H9 (cell line): ENCODE measurements around the gene ZBTB7A. TPM values are rescaled to one million over a fixed set of nuclear protein-coding genes. Genes with fewer than 3 reads are reported as not detected.

Experiments
- DNase-seq: peaks from one replicate; pipeline ENCODE4 v3.0.0-alpha.2; 2017
- H2AFZ ChIP-seq: one replicate; pipeline ENCODE4 v1.6.1; 2013; ENCODE audit warnings: mild to moderate bottlenecking, low read length, control low read depth, moderate library complexity
- H2AK5ac ChIP-seq: 2 replicates; pipeline ENCODE4 v1.6.1; 2013; ENCODE audit warnings: low read length, control low read depth, mixed read lengths; ENCODE audit not compliant: insufficient read length
- H2BK120ac ChIP-seq: one replicate; pipeline ENCODE4 v1.6.1; 2013; ENCODE audit warnings: low read depth, mild to moderate bottlenecking, low read length, control low read depth, inconsistent platforms; ENCODE audit not compliant: poor library complexity, severe bottlenecking
- H2BK12ac ChIP-seq: 2 replicates; pipeline ENCODE4 v1.6.1; 2013; ENCODE audit warnings: low read length, control low read depth, mixed read lengths, low read depth; ENCODE audit not compliant: insufficient read length
- H2BK15ac ChIP-seq: 2 replicates; pipeline ENCODE4 v1.6.1; 2013; ENCODE audit warnings: low read depth, low read length, control low read depth
- H2BK20ac ChIP-seq: one replicate; pipeline ENCODE4 v1.6.1; 2013; ENCODE audit warnings: low read depth, mild to moderate bottlenecking, low read length, control low read depth, inconsistent platforms; ENCODE audit not compliant: poor library complexity, severe bottlenecking
- H2BK5ac ChIP-seq: 2 replicates; pipeline ENCODE4 v1.6.1; 2013; ENCODE audit warnings: low read length, control low read depth, mixed read lengths; ENCODE audit not compliant: insufficient read length
- H3K14ac ChIP-seq: 2 replicates; pipeline ENCODE4 v1.6.1; 2013; ENCODE audit warnings: low read length, control low read depth; ENCODE audit not compliant: insufficient read depth
- H3K18ac ChIP-seq: 2 replicates; pipeline ENCODE4 v1.6.1; 2013; ENCODE audit warnings: low read depth, mild to moderate bottlenecking, mixed read lengths, low read length, control low read depth; ENCODE audit not compliant: insufficient read length
- H3K23ac ChIP-seq: 2 replicates; pipeline ENCODE4 v1.6.1; 2013; ENCODE audit warnings: low read length, control low read depth, mixed read lengths, low read depth; ENCODE audit not compliant: insufficient read length
- H3K23me2 ChIP-seq: 2 replicates; pipeline ENCODE4 v1.6.1; 2013; ENCODE audit warnings: low read depth, mild to moderate bottlenecking, mixed read lengths, low read length, control low read depth; ENCODE audit not compliant: insufficient read length, poor library complexity, severe bottlenecking
- H3K27ac ChIP-seq: 2 replicates; pipeline ENCODE4 v1.5.1; 2013; ENCODE audit warnings: low read length, control low read depth, mixed read lengths, low read depth; ENCODE audit not compliant: insufficient read length
- H3K27me3 ChIP-seq: 2 replicates; pipeline ENCODE4 v1.6.1; 2013; ENCODE audit warnings: low read length, control low read depth, inconsistent platforms; ENCODE audit not compliant: insufficient read depth
- H3K4ac ChIP-seq: 2 replicates; pipeline ENCODE4 v1.6.1; 2013; ENCODE audit warnings: low read depth, mild to moderate bottlenecking, control low read depth, inconsistent platforms, low read length, moderate library complexity
- H3K4me1 ChIP-seq: 2 replicates; pipeline ENCODE4 v1.6.1; 2013; ENCODE audit warnings: low read length, control low read depth, inconsistent platforms; ENCODE audit not compliant: insufficient read depth
- H3K4me2 ChIP-seq: 2 replicates; pipeline ENCODE4 v1.6.1; 2013; ENCODE audit warnings: low read length, control low read depth, mixed read lengths; ENCODE audit not compliant: insufficient read length, insufficient read depth
- H3K56ac ChIP-seq: 2 replicates; pipeline ENCODE4 v1.6.1; 2013; ENCODE audit warnings: low read depth, mild to moderate bottlenecking, mixed read lengths, low read length, control low read depth; ENCODE audit not compliant: insufficient read length
- H3K79me1 ChIP-seq: 2 replicates; pipeline ENCODE4 v1.6.1; 2013; ENCODE audit warnings: low read depth, mild to moderate bottlenecking, moderate library complexity, low read length, control low read depth, inconsistent platforms; ENCODE audit not compliant: insufficient read depth, poor library complexity, severe bottlenecking
- H3K79me2 ChIP-seq: 2 replicates; pipeline ENCODE4 v1.6.1; 2013; ENCODE audit warnings: low read length, control low read depth, inconsistent platforms; ENCODE audit not compliant: insufficient read depth
- H3K9ac ChIP-seq: 2 replicates; pipeline ENCODE4 v1.6.1; 2013; ENCODE audit warnings: low read length, control low read depth, mixed read lengths; ENCODE audit not compliant: insufficient read length; ENCODE audit errors: extremely low read depth
- H3K9me3 ChIP-seq: one replicate; pipeline ENCODE4 v1.6.1; 2013; ENCODE audit warnings: low read depth, low read length, inconsistent platforms; ENCODE audit not compliant: control insufficient read depth
- H3T11ph ChIP-seq: one replicate; pipeline ENCODE4 v1.6.1; 2013; ENCODE audit warnings: mild to moderate bottlenecking, low read length, control low read depth, inconsistent platforms
- H4K20me1 ChIP-seq: one replicate; pipeline ENCODE4 v1.6.1; 2013; ENCODE audit not compliant: control insufficient read depth, insufficient read length, insufficient read depth
- H4K5ac ChIP-seq: 2 replicates; pipeline ENCODE4 v1.6.1; 2013; ENCODE audit warnings: low read depth, mild to moderate bottlenecking, mixed read lengths, low read length, control low read depth; ENCODE audit not compliant: insufficient read length
- H4K8ac ChIP-seq: replicated peaks from 2 replicates; pipeline ENCODE4 v1.6.1; 2013; ENCODE audit warnings: low read length, control low read depth, mixed read lengths, low read depth; ENCODE audit not compliant: insufficient read length
- H4K91ac ChIP-seq: 2 replicates; pipeline ENCODE4 v1.6.1; 2013; ENCODE audit warnings: low read depth, mild to moderate bottlenecking, moderate library complexity, mixed read lengths, low read length, control low read depth; ENCODE audit not compliant: insufficient read length
- H3K27ac Mint-ChIP-seq, 3 experiments: 2 replicates in 2 of 3; 3 replicates in 1 of 3; pipeline ENCODE4 v1.8.0; 2020 to 2021; ENCODE audit warnings: mixed read lengths in 3 of 3, mild to moderate bottlenecking in 1 of 3, moderate library complexity in 1 of 3
- H3K27me3 Mint-ChIP-seq: 2 replicates; pipeline ENCODE4 v1.8.0; 2021; ENCODE audit warnings: low read depth, mild to moderate bottlenecking, moderate library complexity, mixed read lengths
- H3K36me3 Mint-ChIP-seq, 3 experiments: 2 replicates in 2 of 3; 3 replicates in 1 of 3; pipeline ENCODE4 v1.8.0; 2020 to 2021; ENCODE audit warnings: low read depth in 3 of 3, mixed read lengths in 3 of 3; ENCODE audit not compliant: insufficient read depth in 1 of 3
- H3K4me1 Mint-ChIP-seq, 2 experiments: 2 replicates each; pipeline ENCODE4 v1.8.0; 2020; ENCODE audit warnings: mixed read lengths in 2 of 2
- H3K4me3 Mint-ChIP-seq, 2 experiments: 2 replicates in 1 of 2; 3 replicates in 1 of 2; pipeline ENCODE4 v1.8.0; 2020 to 2021; ENCODE audit warnings: mild to moderate bottlenecking in 2 of 2, mixed read lengths in 2 of 2, moderate library complexity in 1 of 2
- H3K9me3 Mint-ChIP-seq, 2 experiments: 2 replicates in 1 of 2; 3 replicates in 1 of 2; pipeline ENCODE4 v1.8.0; 2020; ENCODE audit warnings: mild to moderate bottlenecking in 2 of 2, mixed read lengths in 2 of 2, moderate library complexity in 1 of 2
- CTCF ChIP-seq: fragments of 200-600 bp; sonication (generic); conservative IDR thresholded peaks from 3 replicates; pipeline ENCODE4 v1.8.0; 2021; ENCODE audit warnings: antibody characterized with exemption, mild to moderate bottlenecking
- WGBS: extraction: QIAGEN DNeasy Blood & Tissue Kit; methylation state at CpG from one replicate; pipeline ENCODE4 v1.1.7; 2013; ENCODE audit warnings: missing lambda C conversion rate, low lambda C conversion rate, mixed read lengths; ENCODE audit not compliant: insufficient read length; ENCODE audit errors: extremely low coverage; 5-methylcytosine and 5-hydroxymethylcytosine counted together
- total RNA-seq: library from RNA; stranded (reverse); gene quantifications from 2 replicates; pipeline ENCODE4 v1.2.1, GENCODE V29; 2021

Gene ZBTB7A
- total RNA-seq, 1 experiment from 2014 or later: 24.9 TPM

GRCh38 chr19:4044990-4045465 lies 21.7 kb downstream of the ZBTB7A start:
- H3K4me1 Mint-ChIP-seq: peaks cover 0 to 14% of the 10 kb centered on the region in 2 experiments; a peak in 2 of 4 replicates
- Histone ChIP-seq H3K14ac (no peak overlapping the region; the same call in 1 of the 2 replicates), H3K9me3 (no peaks in the 10 kb centered on the region), H2BK5ac (no peak overlapping the region), H3K79me2 (no peaks in the 10 kb centered on the region), H3T11ph (no peak overlapping the region), H3K23me2 (no peaks in the 10 kb centered on the region), H2BK20ac (no peak overlapping the region), H4K8ac (no peak overlapping the region), H3K56ac (no peak overlapping the region), H2BK12ac (no peak overlapping the region), H4K91ac (no peak overlapping the region), H3K4me1 (no peaks in the 10 kb centered on the region), H3K27ac (no peak overlapping the region), H3K18ac (no peak overlapping the region), H4K5ac (no peak overlapping the region), H3K79me1 (no peaks in the 10 kb centered on the region), H3K4me2 (no peak overlapping the region), H2AK5ac (no peak overlapping the region), H3K23ac (no peak overlapping the region), H4K20me1 (no peaks in the 10 kb centered on the region), H3K9ac (no peak overlapping the region), H2AFZ (no peak overlapping the region), H2BK120ac (no peak overlapping the region), H3K27me3 (no peaks in the 10 kb centered on the region), H2BK15ac (no peak overlapping the region), H3K4ac (no peak overlapping the region)
- DNase-seq: no peak
- peaks cover 3% of the 10 kb centered on the region; the same call in 1 of the 2 replicates for H3K27me3 Mint-ChIP-seq
- no CpG with 5 or more reads among the region's 21 CpGs for WGBS
- no peaks in the 10 kb centered on the region; a peak in 1 of 5 replicates for H3K9me3 Mint-ChIP-seq
- H3K4me3 Mint-ChIP-seq: no peak overlapping the region
- H3K36me3 Mint-ChIP-seq: peaks cover 8 to 24% (median 23%) of the 10 kb centered on the region in 3 experiments; a peak in 5 of 7 replicates
- TF ChIP-seq CTCF: no peak
- peak overlapping the region in 1 of 3 experiments; percentile 18; a peak in 1 of 7 replicates for H3K27ac Mint-ChIP-seq
